LNCAP (cell line): ENCODE data around the gene PPBP.

ENCODE experiments used
- TF ChIP-seq, protein P1 (sequence below): fragments of 450-650 bp; IDR thresholded peaks from 2 replicates; pipeline ENCODE4 v1.5.1; 2017; ENCODE audit warnings: mild to moderate bottlenecking

PPBP gene, protein sequence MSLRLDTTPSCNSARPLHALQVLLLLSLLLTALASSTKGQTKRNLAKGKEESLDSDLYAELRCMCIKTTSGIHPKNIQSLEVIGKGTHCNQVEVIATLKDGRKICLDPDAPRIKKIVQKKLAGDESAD

DNA sequence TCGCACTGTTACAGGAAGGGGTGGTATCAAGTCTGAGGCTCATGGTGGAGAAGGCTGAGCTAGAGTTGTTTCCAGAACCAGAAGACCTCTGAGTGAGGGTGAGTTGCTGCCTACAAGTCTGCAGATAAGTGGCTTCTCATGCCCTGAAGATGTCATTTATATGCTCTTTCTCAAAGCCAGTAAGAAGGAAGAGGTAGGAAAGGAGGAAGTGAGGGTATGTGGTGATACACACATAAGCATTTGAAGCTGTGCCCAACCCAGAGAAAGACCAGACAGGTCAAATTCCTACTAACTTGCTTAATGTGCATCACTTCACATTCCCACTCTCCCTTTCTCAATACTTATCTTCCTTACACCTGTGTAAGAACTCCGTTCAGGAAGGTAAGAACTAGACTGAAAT, at the start of gene PPBP:
PPBP (minus strand) TSS at position 130 of the 400 bp plus-strand sequence; CDS start at position 43, 87 bp downstream.
- TF ChIP-seq, protein P1, sequence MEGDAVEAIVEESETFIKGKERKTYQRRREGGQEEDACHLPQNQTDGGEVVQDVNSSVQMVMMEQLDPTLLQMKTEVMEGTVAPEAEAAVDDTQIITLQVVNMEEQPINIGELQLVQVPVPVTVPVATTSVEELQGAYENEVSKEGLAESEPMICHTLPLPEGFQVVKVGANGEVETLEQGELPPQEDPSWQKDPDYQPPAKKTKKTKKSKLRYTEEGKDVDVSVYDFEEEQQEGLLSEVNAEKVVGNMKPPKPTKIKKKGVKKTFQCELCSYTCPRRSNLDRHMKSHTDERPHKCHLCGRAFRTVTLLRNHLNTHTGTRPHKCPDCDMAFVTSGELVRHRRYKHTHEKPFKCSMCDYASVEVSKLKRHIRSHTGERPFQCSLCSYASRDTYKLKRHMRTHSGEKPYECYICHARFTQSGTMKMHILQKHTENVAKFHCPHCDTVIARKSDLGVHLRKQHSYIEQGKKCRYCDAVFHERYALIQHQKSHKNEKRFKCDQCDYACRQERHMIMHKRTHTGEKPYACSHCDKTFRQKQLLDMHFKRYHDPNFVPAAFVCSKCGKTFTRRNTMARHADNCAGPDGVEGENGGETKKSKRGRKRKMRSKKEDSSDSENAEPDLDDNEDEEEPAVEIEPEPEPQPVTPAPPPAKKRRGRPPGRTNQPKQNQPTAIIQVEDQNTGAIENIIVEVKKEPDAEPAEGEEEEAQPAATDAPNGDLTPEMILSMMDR = no peak

DNA sequence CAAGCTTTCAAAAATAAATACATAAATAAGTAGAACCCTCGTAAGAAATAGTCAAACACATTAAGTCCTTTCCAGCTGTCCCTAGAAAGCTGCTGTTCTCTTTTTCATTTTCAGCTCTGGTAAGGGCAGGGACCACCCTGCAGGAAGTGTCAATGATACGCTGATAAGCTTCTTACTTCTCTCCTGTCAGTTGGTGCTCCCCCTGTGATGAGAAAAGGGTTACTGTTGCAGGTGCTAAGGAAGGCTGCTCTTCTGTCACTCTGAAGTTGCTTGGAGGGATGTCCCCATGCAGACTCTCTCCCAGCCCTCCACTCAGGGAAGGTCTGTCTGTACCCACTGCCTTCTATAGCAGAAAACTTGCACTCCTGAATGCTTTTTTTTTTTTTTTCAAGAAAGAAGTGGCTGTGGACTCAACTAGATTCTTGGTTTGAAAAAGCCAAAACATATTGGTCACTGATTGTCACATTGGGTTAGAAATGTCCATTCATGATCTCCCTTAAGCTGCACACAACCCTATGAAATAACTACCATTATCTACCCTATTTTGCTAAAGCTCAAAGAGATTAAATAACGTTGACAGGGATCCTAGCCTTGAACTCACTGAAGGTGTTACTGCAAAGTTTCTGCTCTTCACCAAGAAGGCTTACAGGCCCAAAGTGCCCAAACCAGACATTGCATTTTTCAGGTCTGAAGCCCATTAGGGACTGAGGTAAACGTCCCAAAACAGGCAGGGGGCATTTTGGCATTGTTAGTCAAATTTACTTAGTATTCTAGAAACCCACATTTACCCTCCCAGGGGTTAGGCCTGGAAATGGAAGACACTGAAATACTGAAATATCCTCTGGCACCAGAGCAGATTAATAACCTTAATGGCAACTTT, 49.3 kb upstream of the PPBP start:
- TF ChIP-seq, protein P1 = no peak

DNA sequence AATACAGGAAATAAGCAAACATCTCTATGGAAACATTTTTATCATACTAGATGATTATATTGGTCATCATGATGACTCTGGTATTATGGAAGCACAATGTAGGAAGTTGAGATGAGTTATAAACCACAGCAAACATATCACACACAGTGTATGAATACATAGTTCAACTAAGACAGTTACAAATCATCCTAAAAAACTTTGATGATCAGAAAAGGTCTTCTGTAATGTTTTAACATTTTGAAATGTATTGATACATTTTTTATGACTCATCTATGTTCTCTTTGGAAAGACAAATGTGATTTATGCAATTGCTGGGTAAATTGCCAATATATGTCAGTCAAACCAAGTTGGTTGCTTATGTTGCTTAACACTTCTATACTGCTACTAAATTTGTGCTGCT, 45.7 kb upstream of the PPBP start:
- TF ChIP-seq, protein P1 = no peak

DNA sequence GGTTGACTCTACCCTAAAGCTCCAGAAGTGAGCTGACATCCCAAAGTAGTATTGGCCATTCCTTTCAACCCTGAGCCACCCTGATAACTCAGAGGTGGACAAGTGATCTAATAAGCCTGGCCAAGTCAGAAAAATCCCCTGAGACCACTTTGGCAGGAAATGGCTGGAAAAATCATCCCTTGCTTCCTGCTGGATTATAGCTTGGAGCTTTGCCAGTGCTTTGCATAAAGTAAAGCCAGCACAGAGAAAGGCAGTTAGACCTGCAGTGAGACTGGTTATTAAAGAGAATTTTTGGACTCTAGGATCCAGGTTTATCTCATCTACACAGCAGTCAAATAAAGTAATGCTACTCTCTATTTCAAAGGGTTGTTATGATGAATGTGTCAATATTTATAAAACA, 44.1 kb upstream of the PPBP start:
- TF ChIP-seq, protein P1 = no peak

DNA sequence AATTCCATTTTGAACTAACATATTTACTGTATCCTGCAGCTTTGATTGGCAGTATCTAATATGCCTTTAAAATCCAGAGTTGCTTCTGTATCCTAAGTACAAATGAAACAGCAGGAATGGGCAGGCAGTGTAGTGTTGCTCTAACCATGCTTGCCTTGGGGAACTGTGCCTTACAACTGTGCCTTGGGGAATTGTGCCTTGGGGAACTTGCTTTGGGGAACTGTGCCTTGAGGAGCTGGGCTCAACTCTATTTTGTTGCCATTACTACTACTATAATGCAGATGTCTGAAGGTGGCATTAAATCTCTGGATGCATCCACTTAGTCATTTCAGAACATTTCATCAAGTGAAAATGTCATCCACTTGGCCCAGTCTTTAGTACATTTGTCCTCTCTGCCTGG, 43.6 kb upstream of the PPBP start:
- TF ChIP-seq, protein P1 = no peak

DNA sequence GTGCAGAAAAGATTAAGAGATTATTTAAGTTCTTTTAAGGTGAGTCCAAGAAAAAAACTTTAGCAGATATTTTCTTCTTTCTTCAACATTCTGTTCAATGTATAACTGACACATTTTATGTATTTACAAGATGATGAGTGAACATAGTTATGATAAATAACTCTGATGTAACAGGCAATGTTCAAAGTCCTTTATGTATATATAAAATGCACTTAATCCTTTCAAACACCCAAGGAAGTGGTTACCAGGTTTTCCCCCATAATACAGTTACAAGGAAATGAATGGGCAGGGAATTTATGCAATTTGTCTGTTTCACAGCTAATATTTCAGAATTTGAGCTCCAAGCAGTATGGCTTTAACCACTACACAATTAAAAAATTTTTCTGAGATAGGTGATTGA, 42.3 kb upstream of the PPBP start:
- TF ChIP-seq, protein P1 = no peak

DNA sequence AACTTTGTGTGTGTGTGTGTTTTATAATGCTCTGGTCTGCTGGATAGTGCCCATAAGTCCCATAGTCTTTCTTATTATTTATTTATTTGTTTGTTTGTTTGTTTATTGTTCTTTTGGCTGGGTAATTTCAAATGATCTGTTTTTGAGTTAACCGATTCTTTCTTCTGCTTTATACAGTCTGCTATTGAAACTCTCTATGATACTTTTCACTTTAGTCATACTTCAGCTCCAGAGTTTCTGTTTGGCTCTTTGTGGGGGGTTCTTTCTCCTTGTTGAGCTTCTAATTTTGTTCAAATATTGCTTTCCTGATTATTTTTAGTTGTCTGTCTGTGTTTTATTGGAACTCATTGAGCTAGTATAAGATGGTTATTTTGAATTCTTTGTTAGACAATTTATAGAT, 40.5 kb upstream of the PPBP start:
- TF ChIP-seq, protein P1 = no peak
